ENCODE data around the gene ABTB2. TPM values are rescaled to one million over a fixed set of nuclear protein-coding genes. Genes with fewer than 3 reads are reported as not detected.

The ABTB2 gene
- total and polyA plus RNA-seq, 2 experiments from 2014 or later: 2.6 to 12.1 TPM

DNA sequence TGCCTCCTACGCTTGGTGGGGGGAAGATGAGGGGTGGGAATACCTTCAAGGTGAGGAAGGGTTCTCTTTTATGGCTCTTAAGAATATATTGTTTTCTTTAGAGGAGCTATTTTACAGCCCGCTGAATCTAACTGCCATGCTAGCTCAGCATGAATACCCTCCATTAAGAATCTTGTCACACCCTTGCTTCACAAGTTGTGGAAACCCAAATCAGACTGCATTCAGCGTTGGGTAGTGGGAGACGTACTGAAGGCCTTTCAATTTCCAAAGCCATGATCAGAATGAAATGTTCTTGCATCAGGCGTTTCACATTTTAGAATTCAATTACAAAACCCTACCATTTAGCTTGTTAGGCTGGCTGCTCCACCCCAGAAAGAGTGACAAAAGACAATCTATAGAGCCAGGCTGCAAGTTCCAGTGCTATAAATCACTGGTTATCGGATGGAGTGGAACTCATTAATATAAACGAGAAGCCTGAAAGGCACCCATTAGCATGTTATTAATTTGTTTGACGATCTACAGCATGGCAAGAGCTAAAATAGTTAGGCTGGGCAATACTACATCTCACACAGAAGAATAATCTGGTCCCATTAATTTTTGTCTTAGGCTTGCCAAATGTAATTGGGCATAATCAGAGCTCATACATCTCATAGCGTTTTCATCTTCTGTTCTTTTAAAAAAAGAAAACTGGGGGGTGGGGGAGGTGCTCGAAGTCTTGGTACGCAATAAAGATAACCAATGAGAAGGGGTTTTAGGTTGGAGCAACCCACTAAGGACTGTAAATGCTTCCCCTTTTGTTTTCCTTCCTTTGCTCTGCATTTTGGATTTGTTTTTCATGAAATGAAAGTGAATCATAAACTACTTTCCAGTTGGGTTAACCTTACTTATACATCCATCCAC is 57.5 kb downstream of the ABTB2 start:
- Mint-ChIP-seq H3K4me3 (no peak overlapping the region), H3K4me1 (peaks cover 39% of the 10 kb centered on the region), H3K27me3 (ENCODE audit: insufficient read depth, low read depth, poor library complexity) (peaks cover 5% of the 10 kb centered on the region), H3K36me3 (ENCODE audit: low read depth) (no peaks in the 10 kb centered on the region), H3K27ac (peak overlapping the region; percentile 52), H3K9me3 (no peaks in the 10 kb centered on the region)
- Histone ChIP-seq H3K4me1 (ENCODE audit: insufficient read depth) (peaks cover 29% of the 10 kb centered on the region), H3K27ac (ENCODE audit: low read depth) (no peak overlapping the region), H3K79me2 (replicated peaks; ENCODE audit: insufficient read depth) (no peaks in the 10 kb centered on the region; the same call in none of the 2 replicates), H3K4me2 (0 out of 2 replicates have a peak overlapping the region, but pooled peaks have one; percentile 3), H3K4me3 (no peak overlapping the region), H3F3A (replicated peaks; ENCODE audit: low read depth) (no peaks in the 10 kb centered on the region), H4K20me1 (replicated peaks; ENCODE audit: insufficient read depth) (no peaks in the 10 kb centered on the region), H2AFZ (no peak overlapping the region), H3K9me2 (ENCODE audit: insufficient read depth) (no peaks in the 10 kb centered on the region), H3K27me3 (ENCODE audit: insufficient read depth) (no peaks in the 10 kb centered on the region), H3K36me3 (ENCODE audit: insufficient read depth) (no peaks in the 10 kb centered on the region)
- no peak for DNase-seq (ENCODE audit: low spot score)
- no peak for ATAC-seq
- TF ChIP-seq, protein P1, sequence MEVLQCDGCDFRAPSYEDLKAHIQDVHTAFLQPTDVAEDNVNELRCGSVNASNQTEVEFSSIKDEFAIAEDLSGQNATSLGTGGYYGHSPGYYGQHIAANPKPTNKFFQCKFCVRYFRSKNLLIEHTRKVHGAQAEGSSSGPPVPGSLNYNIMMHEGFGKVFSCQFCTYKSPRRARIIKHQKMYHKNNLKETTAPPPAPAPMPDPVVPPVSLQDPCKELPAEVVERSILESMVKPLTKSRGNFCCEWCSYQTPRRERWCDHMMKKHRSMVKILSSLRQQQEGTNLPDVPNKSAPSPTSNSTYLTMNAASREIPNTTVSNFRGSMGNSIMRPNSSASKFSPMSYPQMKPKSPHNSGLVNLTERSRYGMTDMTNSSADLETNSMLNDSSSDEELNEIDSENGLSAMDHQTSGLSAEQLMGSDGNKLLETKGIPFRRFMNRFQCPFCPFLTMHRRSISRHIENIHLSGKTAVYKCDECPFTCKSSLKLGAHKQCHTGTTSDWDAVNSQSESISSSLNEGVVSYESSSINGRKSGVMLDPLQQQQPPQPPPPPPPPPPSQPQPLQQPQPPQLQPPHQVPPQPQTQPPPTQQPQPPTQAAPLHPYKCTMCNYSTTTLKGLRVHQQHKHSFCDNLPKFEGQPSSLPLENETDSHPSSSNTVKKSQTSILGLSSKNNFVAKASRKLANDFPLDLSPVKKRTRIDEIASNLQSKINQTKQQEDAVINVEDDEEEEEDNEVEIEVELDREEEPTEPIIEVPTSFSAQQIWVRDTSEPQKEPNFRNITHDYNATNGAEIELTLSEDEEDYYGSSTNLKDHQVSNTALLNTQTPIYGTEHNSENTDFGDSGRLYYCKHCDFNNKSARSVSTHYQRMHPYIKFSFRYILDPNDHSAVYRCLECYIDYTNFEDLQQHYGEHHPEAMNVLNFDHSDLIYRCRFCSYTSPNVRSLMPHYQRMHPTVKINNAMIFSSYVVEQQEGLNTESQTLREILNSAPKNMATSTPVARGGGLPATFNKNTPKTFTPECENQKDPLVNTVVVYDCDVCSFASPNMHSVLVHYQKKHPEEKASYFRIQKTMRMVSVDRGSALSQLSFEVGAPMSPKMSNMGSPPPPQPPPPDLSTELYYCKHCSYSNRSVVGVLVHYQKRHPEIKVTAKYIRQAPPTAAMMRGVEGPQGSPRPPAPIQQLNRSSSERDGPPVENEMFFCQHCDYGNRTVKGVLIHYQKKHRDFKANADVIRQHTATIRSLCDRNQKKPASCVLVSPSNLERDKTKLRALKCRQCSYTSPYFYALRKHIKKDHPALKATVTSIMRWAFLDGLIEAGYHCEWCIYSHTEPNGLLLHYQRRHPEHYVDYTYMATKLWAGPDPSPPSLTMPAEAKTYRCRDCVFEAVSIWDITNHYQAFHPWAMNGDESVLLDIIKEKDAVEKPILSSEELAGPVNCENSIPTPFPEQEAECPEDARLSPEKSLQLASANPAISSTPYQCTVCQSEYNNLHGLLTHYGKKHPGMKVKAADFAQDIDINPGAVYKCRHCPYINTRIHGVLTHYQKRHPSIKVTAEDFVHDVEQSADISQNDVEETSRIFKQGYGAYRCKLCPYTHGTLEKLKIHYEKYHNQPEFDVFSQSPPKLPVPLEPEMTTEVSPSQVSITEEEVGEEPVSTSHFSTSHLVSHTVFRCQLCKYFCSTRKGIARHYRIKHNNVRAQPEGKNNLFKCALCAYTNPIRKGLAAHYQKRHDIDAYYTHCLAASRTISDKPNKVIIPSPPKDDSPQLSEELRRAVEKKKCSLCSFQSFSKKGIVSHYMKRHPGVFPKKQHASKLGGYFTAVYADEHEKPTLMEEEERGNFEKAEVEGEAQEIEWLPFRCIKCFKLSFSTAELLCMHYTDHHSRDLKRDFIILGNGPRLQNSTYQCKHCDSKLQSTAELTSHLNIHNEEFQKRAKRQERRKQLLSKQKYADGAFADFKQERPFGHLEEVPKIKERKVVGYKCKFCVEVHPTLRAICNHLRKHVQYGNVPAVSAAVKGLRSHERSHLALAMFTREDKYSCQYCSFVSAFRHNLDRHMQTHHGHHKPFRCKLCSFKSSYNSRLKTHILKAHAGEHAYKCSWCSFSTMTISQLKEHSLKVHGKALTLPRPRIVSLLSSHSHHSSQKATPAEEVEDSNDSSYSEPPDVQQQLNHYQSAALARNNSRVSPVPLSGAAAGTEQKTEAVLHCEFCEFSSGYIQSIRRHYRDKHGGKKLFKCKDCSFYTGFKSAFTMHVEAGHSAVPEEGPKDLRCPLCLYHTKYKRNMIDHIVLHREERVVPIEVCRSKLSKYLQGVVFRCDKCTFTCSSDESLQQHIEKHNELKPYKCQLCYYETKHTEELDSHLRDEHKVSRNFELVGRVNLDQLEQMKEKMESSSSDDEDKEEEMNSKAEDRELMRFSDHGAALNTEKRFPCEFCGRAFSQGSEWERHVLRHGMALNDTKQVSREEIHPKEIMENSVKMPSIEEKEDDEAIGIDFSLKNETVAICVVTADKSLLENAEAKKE (CRISPR knock-in tag; IDR thresholded peaks at IDR 0.05): no peak
- TF ChIP-seq ZNF331 (CRISPR knock-in tag; IDR thresholded peaks at IDR 0.05; ENCODE audit: low read depth): no peak
- TF ChIP-seq REST (IDR thresholded peaks at IDR 0.05; ENCODE audit: unreplicated experiment): no peak
- no peak for TF ChIP-seq CREB1 (CRISPR knock-in tag; IDR thresholded peaks at IDR 0.05; ENCODE audit: low read depth)
- no peak for TF ChIP-seq POLR2AphosphoS5 (IDR thresholded peaks at IDR 0.05; ENCODE audit: low read depth)
- TF ChIP-seq, protein P2, sequence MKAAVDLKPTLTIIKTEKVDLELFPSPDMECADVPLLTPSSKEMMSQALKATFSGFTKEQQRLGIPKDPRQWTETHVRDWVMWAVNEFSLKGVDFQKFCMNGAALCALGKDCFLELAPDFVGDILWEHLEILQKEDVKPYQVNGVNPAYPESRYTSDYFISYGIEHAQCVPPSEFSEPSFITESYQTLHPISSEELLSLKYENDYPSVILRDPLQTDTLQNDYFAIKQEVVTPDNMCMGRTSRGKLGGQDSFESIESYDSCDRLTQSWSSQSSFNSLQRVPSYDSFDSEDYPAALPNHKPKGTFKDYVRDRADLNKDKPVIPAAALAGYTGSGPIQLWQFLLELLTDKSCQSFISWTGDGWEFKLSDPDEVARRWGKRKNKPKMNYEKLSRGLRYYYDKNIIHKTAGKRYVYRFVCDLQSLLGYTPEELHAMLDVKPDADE (IDR thresholded peaks at IDR 0.05): no peak
- TF ChIP-seq JUNB (IDR thresholded peaks at IDR 0.05; ENCODE audit: unreplicated experiment): no peak
- TF ChIP-seq, protein P3, sequence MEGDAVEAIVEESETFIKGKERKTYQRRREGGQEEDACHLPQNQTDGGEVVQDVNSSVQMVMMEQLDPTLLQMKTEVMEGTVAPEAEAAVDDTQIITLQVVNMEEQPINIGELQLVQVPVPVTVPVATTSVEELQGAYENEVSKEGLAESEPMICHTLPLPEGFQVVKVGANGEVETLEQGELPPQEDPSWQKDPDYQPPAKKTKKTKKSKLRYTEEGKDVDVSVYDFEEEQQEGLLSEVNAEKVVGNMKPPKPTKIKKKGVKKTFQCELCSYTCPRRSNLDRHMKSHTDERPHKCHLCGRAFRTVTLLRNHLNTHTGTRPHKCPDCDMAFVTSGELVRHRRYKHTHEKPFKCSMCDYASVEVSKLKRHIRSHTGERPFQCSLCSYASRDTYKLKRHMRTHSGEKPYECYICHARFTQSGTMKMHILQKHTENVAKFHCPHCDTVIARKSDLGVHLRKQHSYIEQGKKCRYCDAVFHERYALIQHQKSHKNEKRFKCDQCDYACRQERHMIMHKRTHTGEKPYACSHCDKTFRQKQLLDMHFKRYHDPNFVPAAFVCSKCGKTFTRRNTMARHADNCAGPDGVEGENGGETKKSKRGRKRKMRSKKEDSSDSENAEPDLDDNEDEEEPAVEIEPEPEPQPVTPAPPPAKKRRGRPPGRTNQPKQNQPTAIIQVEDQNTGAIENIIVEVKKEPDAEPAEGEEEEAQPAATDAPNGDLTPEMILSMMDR (conservative IDR thresholded peaks at IDR 0.05; ENCODE audit: low read depth in 2 of 2): no peak
- TF ChIP-seq NANOG (IDR thresholded peaks at IDR 0.05; ENCODE audit: borderline replicate concordance): no peak
- no peak for TF ChIP-seq EZH2 (IDR thresholded peaks at IDR 0.05; ENCODE audit: low read depth, unreplicated experiment)
- no peak for TF ChIP-seq EZH2phosphoT487 (IDR thresholded peaks at IDR 0.05; ENCODE audit: unreplicated experiment)
- no peak for TF ChIP-seq STAT1 (IDR thresholded peaks at IDR 0.05; ENCODE audit: unreplicated experiment)
- no peak for TF ChIP-seq ZNF114 (CRISPR knock-in tag; IDR thresholded peaks at IDR 0.05)

All from GM23338 (cell line).